Calu3 (cell line): Measurements from ENCODE around the gene EFNA2. TPM values are rescaled to one million over a fixed set of nuclear protein-coding genes. Genes with fewer than 3 reads are reported as not detected.

ENCODE experiments used
- BruUV-seq: library from RNA; stranded (reverse); fragments of 400-500 nt; replicated peaks from 2 replicates; lab custom pipeline; 2021; lab: Mats Ljungman, UMichigan
- CTCF ChIA-PET: fragments of 300-600 bp; sonication (Branson Sonifier 250); formaldehyde crosslinking; loops from one replicate; lab custom pipeline; 2022; ENCODE audit warnings: antibody characterized with exemption; lab: Charles Lee
- DNase-seq: peaks from one replicate; pipeline ENCODE4 v3.0.0; 2022
- H3K27ac Mint-ChIP-seq: one replicate; pipeline ENCODE4 v1.8.0; 2022; ENCODE audit warnings: mixed read lengths; ENCODE audit not compliant: unreplicated experiment
- H3K27me3 Mint-ChIP-seq: one replicate; pipeline ENCODE4 v1.8.0; 2022; ENCODE audit warnings: mixed read lengths; ENCODE audit not compliant: unreplicated experiment
- H3K36me3 Mint-ChIP-seq: one replicate; pipeline ENCODE4 v1.8.0; 2022; ENCODE audit warnings: mild to moderate bottlenecking, moderate library complexity, mixed read lengths; ENCODE audit not compliant: insufficient read depth, unreplicated experiment
- H3K4me1 Mint-ChIP-seq: one replicate; pipeline ENCODE4 v1.8.0; 2022; ENCODE audit warnings: mild to moderate bottlenecking, low read depth, mixed read lengths; ENCODE audit not compliant: unreplicated experiment
- H3K4me3 Mint-ChIP-seq: one replicate; pipeline ENCODE4 v1.8.0; 2022; ENCODE audit warnings: mild to moderate bottlenecking, low read depth, moderate library complexity, mixed read lengths; ENCODE audit not compliant: unreplicated experiment
- H3K9me3 Mint-ChIP-seq: one replicate; pipeline ENCODE4 v1.8.0; 2022; ENCODE audit warnings: low read depth, mixed read lengths; ENCODE audit not compliant: unreplicated experiment
- CTCF ChIP-seq: fragments of 200-600 bp; IDR thresholded peaks from one replicate; pipeline ENCODE4 v1.8.0; 2022; ENCODE audit warnings: antibody characterized with exemption; ENCODE audit not compliant: unreplicated experiment
- intact Hi-C: fragments of 100-400 bp; cut with micrococcal nuclease; formaldehyde crosslinking; loops from one replicate; pipeline ENCODE4 v1.10.0; 2022; ENCODE audit not compliant: unreplicated experiment
- total RNA-seq: library from RNA; stranded (reverse); gene quantifications from 2 replicates; pipeline ENCODE4 v1.2.3, GENCODE V29; 2022

EFNA2 gene
- total RNA-seq, 1 experiment from 2014 or later: 0.90 TPM

GRCh38 chr19:1293782-1294604, 8.3 kb downstream of the EFNA2 start:
- Mint-ChIP-seq H3K4me1 (peaks cover 8% of the 10 kb centered on the region), H3K27me3 (peaks cover 14% of the 10 kb centered on the region), H3K9me3 (no peaks in the 10 kb centered on the region), H3K4me3 (no peak overlapping the region), H3K36me3 (peaks cover 5% of the 10 kb centered on the region), H3K27ac (no peak overlapping the region)
- CTCF ChIA-PET: no interaction called here
- no TSS peak for BruUV-seq
- intact Hi-C loops: no loop called here
- no peak for DNase-seq
- no peak for TF ChIP-seq CTCF

- intact Hi-C loops: no loop called here
- Mint-ChIP-seq H3K36me3 (peaks cover 5% of the 10 kb centered on the region), H3K27me3 (peaks cover 14% of the 10 kb centered on the region), H3K4me1 (peaks cover 8% of the 10 kb centered on the region), H3K9me3 (no peaks in the 10 kb centered on the region), H3K4me3 (no peak overlapping the region), H3K27ac (no peak overlapping the region)
- BruUV-seq: no TSS peak
- no peak for TF ChIP-seq CTCF
- CTCF ChIA-PET: no interaction called here
- no peak for DNase-seq
These were observed 9.0 kb downstream of the EFNA2 start for GRCh38 chr19:1294688-1295087.

GRCh38 chr19:1295169-1296012, 9.7 kb downstream of the EFNA2 start:
- no peak overlapping the region for H3K4me3 Mint-ChIP-seq
- peaks cover 14% of the 10 kb centered on the region for H3K27me3 Mint-ChIP-seq
- H3K27ac Mint-ChIP-seq: no peak overlapping the region
- intact Hi-C loops: no loop called here
- peaks cover 5% of the 10 kb centered on the region for H3K36me3 Mint-ChIP-seq
- CTCF ChIA-PET: no interaction called here
- H3K9me3 Mint-ChIP-seq: no peaks in the 10 kb centered on the region
- TF ChIP-seq CTCF: no peak
- H3K4me1 Mint-ChIP-seq: peaks cover 8% of the 10 kb centered on the region
- BruUV-seq: no TSS peak
- DNase-seq: no peak

GRCh38 chr19:1296078-1296477, 10.4 kb downstream of the EFNA2 start:
- CTCF ChIA-PET: no interaction called here
- Mint-ChIP-seq H3K9me3 (no peaks in the 10 kb centered on the region), H3K36me3 (peaks cover 5% of the 10 kb centered on the region), H3K27me3 (peaks cover 14% of the 10 kb centered on the region), H3K4me1 (peaks cover 8% of the 10 kb centered on the region), H3K27ac (no peak overlapping the region), H3K4me3 (no peak overlapping the region)
- intact Hi-C loops: no loop called here
- no peak for DNase-seq
- BruUV-seq: no TSS peak
- TF ChIP-seq CTCF: no peak
